WTC11 (cell line): ENCODE results near the gene SOCS7.

Source experiments
- CREB1 ChIP-seq: sonication (generic); formaldehyde crosslinking; IDR thresholded peaks from 2 replicates; pipeline ENCODE4 v1.8.0; 2023; ENCODE audit warnings: mild to moderate bottlenecking, missing genetic modification reagents
- CTCF ChIP-seq: fragments of 200-600 bp; IDR thresholded peaks from 2 replicates; pipeline ENCODE4 v1.8.0; 2022; ENCODE audit warnings: antibody characterized with exemption
- ETV6 ChIP-seq: sonication (generic); formaldehyde crosslinking; IDR thresholded peaks from 2 replicates; pipeline ENCODE4 v1.8.1; 2022; ENCODE audit warnings: mild to moderate bottlenecking, missing genetic modification reagents
- FOXJ3 ChIP-seq: sonication (generic); formaldehyde crosslinking; IDR thresholded peaks from 2 replicates; pipeline ENCODE4 v1.9.0; 2021; ENCODE audit warnings: missing genetic modification reagents, mild to moderate bottlenecking, borderline replicate concordance
- FOXK1 ChIP-seq: sonication (generic); formaldehyde crosslinking; IDR thresholded peaks from 2 replicates; pipeline ENCODE4 v1.8.0; 2022; ENCODE audit warnings: mild to moderate bottlenecking, moderate library complexity, missing genetic modification reagents
- FOXP4 ChIP-seq: sonication (generic); formaldehyde crosslinking; IDR thresholded peaks from 2 replicates; pipeline ENCODE4 v1.8.0; 2022; ENCODE audit warnings: mild to moderate bottlenecking, missing genetic modification reagents
- NFYB ChIP-seq: sonication (generic); formaldehyde crosslinking; conservative IDR thresholded peaks from 2 replicates; pipeline ENCODE4 v1.8.0; 2022; ENCODE audit warnings: low read depth, missing genetic modification reagents
- SMAD4 ChIP-seq: sonication (generic); formaldehyde crosslinking; IDR thresholded peaks from 2 replicates; pipeline ENCODE4 v1.8.0; 2022; ENCODE audit warnings: mild to moderate bottlenecking, missing genetic modification reagents
- TCF7 ChIP-seq: sonication (generic); formaldehyde crosslinking; IDR thresholded peaks from 2 replicates; pipeline ENCODE4 v1.8.0; 2022; ENCODE audit warnings: mild to moderate bottlenecking, low read depth, missing genetic modification reagents, moderate library complexity
- USF2 ChIP-seq: sonication (generic); formaldehyde crosslinking; IDR thresholded peaks from 2 replicates; pipeline ENCODE4 v1.8.1; 2023; ENCODE audit warnings: mild to moderate bottlenecking, missing genetic modification reagents, moderate library complexity
- ZNF416 ChIP-seq: fragments of 250-450 bp; sonication (Bioruptor Pico); IDR thresholded peaks from 2 replicates; pipeline ENCODE4 v1.9.0; 2021; ENCODE audit warnings: mild to moderate bottlenecking, inconsistent platforms
- TF ChIP-seq, protein P1 (sequence below): sonication (generic); formaldehyde crosslinking; IDR thresholded peaks from 2 replicates; pipeline ENCODE4 v1.8.0; 2022; ENCODE audit warnings: mild to moderate bottlenecking, missing genetic modification reagents
- TF ChIP-seq, protein P2 (sequence below): sonication (generic); formaldehyde crosslinking; IDR thresholded peaks from 2 replicates; pipeline ENCODE4 v1.8.1; 2023; ENCODE audit warnings: mild to moderate bottlenecking, missing genetic modification reagents

GRCh38 chr17:38353086-38353604, 1.5 kb downstream of the SOCS7 start:
- no peak for TF ChIP-seq FOXP4 (CRISPR knock-in tag)
- TF ChIP-seq, protein P1, sequence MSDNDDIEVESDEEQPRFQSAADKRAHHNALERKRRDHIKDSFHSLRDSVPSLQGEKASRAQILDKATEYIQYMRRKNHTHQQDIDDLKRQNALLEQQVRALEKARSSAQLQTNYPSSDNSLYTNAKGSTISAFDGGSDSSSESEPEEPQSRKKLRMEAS (CRISPR knock-in tag) = no peak
- TF ChIP-seq ZNF416 (CRISPR knock-in tag) = no peak
- TF ChIP-seq FOXJ3 = no peak
- TF ChIP-seq NFYB (CRISPR knock-in tag) = no peak
- no peak for TF ChIP-seq SMAD4 (CRISPR knock-in tag)
- TF ChIP-seq CREB1 (CRISPR knock-in tag) = no peak
- TF ChIP-seq CTCF = no peak
- TF ChIP-seq TCF7 (CRISPR knock-in tag) = no peak
- TF ChIP-seq, protein P2, sequence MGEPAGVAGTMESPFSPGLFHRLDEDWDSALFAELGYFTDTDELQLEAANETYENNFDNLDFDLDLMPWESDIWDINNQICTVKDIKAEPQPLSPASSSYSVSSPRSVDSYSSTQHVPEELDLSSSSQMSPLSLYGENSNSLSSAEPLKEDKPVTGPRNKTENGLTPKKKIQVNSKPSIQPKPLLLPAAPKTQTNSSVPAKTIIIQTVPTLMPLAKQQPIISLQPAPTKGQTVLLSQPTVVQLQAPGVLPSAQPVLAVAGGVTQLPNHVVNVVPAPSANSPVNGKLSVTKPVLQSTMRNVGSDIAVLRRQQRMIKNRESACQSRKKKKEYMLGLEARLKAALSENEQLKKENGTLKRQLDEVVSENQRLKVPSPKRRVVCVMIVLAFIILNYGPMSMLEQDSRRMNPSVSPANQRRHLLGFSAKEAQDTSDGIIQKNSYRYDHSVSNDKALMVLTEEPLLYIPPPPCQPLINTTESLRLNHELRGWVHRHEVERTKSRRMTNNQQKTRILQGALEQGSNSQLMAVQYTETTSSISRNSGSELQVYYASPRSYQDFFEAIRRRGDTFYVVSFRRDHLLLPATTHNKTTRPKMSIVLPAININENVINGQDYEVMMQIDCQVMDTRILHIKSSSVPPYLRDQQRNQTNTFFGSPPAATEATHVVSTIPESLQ (CRISPR knock-in tag) = no peak
- TF ChIP-seq FOXK1 = no peak
- no peak for TF ChIP-seq USF2 (CRISPR knock-in tag)
- no peak for TF ChIP-seq ETV6
